Esophagus muscularis mucosa (tissue), 4 donors: ENCODE measurements around the gene SMIM35. TPM values are rescaled to one million over a fixed set of nuclear protein-coding genes. Genes with fewer than 3 reads are reported as not detected.

Experiments
- DNase-seq: peaks from one replicate; pipeline ENCODE4 v3.0.0-alpha.2; 2017; ENCODE audit errors: extremely low spot score
- H3K27ac ChIP-seq, 4 donors: fragments of 200-600 bp; sonication (generic); replicated peaks in 1 of 4; 1 replicate in 3 of 4; 2 replicates in 1 of 4; pipeline ENCODE4 v1.5.1; 2016 to 2019; ENCODE audit warnings: mild to moderate bottlenecking in 1 of 4
- H3K27me3 ChIP-seq, 4 donors: fragments of 200-600 bp; sonication (generic); one replicate each; pipeline versions ENCODE4 v1.5.1 to v1.6.0; 2016 to 2019
- H3K36me3 ChIP-seq, 4 donors: fragments of 200-600 bp; sonication (generic); one replicate each; pipeline ENCODE4 v1.5.1; 2016 to 2019
- H3K4me1 ChIP-seq, 4 donors: fragments of 200-600 bp; sonication (generic); one replicate each; pipeline ENCODE4 v1.5.1; 2016 to 2019
- H3K4me3 ChIP-seq, 4 donors: fragments of 200-600 bp; sonication (generic); 1 replicate in 2 of 4; 2 replicates in 2 of 4; pipeline ENCODE4 v1.5.1; 2016 to 2019; ENCODE audit warnings: mild to moderate bottlenecking in 4 of 4, moderate library complexity in 1 of 4
- H3K9me3 ChIP-seq, 4 donors: fragments of 200-600 bp; sonication (generic); 1 replicate in 3 of 4; 2 replicates in 1 of 4; pipeline ENCODE4 v1.5.1; 2016 to 2019
- EP300 ChIP-seq: sonication (generic); formaldehyde crosslinking; IDR thresholded peaks from one replicate; pipeline ENCODE4 v1.6.1; 2017; ENCODE audit warnings: antibody characterized with exemption
- POLR2A ChIP-seq: fragments of 450-650 bp; IDR thresholded peaks from one replicate; pipeline ENCODE4 v1.6.1; 2017; ENCODE audit warnings: antibody characterized with exemption, moderate library complexity, mild to moderate bottlenecking, low read depth
- POLR2AphosphoS5 ChIP-seq, 2 donors: sonication (generic); formaldehyde crosslinking; IDR thresholded peaks; one replicate each; pipeline ENCODE4 v1.6.1; 2017; ENCODE audit warnings: antibody characterized with exemption in 2 of 2
- WGBS: methylation state at CpG from one replicate; pipeline ENCODE4 v1.1.5; 2018; 5-methylcytosine and 5-hydroxymethylcytosine counted together
- intact Hi-C: fragments of 100-400 bp; cut with DNase I; formaldehyde crosslinking; loops from one replicate; pipeline ENCODE4 v1.15.1; 2023
- total RNA-seq, 4 donors: library from RNA; depleted of rRNA; stranded (reverse); fragments of >200 nt; gene quantifications; one replicate each; pipeline versions ENCODE4 v1.1.0 to v1.2.1, GENCODE V29; 2016
- TF ChIP-seq, protein P1 (sequence below), 3 experiments: fragments of 200-600 bp in 2 of 3; fragments of 450-650 bp in 1 of 3; sonication (generic) in 2 of 3; IDR thresholded peaks; one replicate each; pipeline ENCODE4 v1.5.1; 2017 to 2019; ENCODE audit warnings: antibody characterized with exemption in 3 of 3, mild to moderate bottlenecking in 2 of 3, moderate library complexity in 1 of 3

SMIM35 gene
- total RNA-seq, 4 donors from 2014 or later: not detected

- Histone ChIP-seq H3K27ac (no peak overlapping the region), H3K27me3 (peaks cover 0 to 4% (median under 1%) of the 10 kb centered on the region in 4 donors), H3K4me3 (no peak overlapping the region), H3K9me3 (no peaks in the 10 kb centered on the region), H3K4me1 (peaks cover 0 to 8% (median 0%) of the 10 kb centered on the region in 4 donors), H3K36me3 (no peaks in the 10 kb centered on the region)
- intact Hi-C loops: no loop called here
- no peak for DNase-seq
- TF ChIP-seq, protein P1, sequence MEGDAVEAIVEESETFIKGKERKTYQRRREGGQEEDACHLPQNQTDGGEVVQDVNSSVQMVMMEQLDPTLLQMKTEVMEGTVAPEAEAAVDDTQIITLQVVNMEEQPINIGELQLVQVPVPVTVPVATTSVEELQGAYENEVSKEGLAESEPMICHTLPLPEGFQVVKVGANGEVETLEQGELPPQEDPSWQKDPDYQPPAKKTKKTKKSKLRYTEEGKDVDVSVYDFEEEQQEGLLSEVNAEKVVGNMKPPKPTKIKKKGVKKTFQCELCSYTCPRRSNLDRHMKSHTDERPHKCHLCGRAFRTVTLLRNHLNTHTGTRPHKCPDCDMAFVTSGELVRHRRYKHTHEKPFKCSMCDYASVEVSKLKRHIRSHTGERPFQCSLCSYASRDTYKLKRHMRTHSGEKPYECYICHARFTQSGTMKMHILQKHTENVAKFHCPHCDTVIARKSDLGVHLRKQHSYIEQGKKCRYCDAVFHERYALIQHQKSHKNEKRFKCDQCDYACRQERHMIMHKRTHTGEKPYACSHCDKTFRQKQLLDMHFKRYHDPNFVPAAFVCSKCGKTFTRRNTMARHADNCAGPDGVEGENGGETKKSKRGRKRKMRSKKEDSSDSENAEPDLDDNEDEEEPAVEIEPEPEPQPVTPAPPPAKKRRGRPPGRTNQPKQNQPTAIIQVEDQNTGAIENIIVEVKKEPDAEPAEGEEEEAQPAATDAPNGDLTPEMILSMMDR (IDR thresholded peaks at IDR 0.05): no peak
- no peak for TF ChIP-seq POLR2AphosphoS5 (IDR thresholded peaks at IDR 0.05)
- no peak for TF ChIP-seq EP300
- TF ChIP-seq POLR2A: no peak
- WGBS: 41% methylated on average over 4 of the region's 4 CpGs
These were observed 41.5 kb upstream of the SMIM35 start for GRCh38 chr11:118128310-118128709.

DNA sequence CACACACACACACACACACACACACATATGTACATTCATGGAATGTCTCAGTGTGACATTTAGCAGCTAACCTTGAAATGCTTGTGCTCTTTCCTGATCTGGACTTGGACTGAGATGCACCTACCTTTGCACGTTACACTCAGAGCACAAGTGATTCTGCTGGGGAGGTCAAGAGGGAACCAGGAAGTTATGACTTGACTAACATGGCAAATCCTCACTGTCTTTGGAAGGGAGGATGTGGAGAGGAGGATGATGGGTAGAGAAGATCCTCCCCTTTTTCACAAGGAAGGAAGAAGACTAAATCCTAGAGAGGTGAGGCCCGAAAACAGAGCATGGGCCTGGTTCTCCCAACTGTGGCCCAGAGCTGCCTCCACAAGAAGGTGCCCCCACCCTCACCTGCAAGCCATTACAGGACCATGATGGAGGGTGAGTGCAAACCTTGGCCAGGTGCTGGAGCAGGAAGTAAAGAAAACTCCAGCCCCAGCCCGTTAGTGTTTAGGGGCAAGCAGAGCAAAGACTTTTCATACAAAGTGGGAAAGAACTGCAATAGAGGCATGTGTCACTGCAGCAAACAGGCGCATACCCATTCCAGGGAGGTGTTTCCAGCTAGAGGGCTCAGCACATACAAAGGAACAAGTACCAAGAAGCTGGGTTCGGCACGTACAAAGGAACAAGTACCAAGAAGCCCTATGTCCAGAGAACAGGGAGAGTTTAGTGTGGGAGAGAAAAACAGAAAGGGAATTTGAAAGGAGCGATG, 39.5 kb upstream of the SMIM35 start:
- intact Hi-C loops: no loop called here
- H3K4me3 ChIP-seq: no peak overlapping the region
- H3K36me3 ChIP-seq: no peaks in the 10 kb centered on the region
- WGBS: 89% methylated on average over 7 of the region's 7 CpGs
- no peak for TF ChIP-seq EP300
- TF ChIP-seq, protein P1 (IDR thresholded peaks at IDR 0.05): no peak
- TF ChIP-seq POLR2A: no peak
- TF ChIP-seq POLR2AphosphoS5 (IDR thresholded peaks at IDR 0.05): no peak
- H3K4me1 ChIP-seq: peaks cover 0 to 8% (median 0%) of the 10 kb centered on the region in 4 donors
- peaks cover 0 to 4% (median 0%) of the 10 kb centered on the region in 4 donors for H3K27me3 ChIP-seq
- DNase-seq: no peak
- no peaks in the 10 kb centered on the region for H3K9me3 ChIP-seq
- H3K27ac ChIP-seq: no peak overlapping the region

DNA sequence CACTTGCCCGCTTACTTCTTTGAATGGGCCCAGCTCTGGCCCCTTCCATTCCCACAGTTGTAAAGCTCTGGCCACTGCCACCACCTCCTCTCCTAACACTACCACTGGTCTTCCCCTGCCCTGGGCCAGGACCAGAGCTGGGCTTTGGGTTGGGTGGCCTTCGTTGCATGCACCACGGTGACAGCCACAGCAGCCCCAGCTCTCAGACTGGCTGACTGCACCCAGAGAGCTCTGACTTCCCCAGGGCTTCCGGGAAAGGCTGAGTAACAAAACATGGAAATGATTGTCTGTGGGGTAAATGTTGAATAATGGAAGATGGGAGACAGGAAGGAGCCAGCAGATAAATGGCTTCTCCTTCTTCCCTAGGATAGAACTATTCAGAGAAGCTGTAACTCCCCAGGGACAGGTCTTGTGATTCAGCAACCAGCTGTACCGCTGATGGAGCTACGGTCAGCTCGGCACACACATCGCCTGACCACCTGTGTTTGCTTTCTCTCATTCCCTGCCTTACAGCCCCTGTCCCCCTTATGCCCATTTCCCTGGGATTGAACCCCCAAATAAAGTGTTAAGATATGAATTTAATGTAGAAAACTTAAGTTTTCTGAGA, 38.3 kb upstream of the SMIM35 start:
- H3K27me3 ChIP-seq: peaks cover 0 to 4% (median 0%) of the 10 kb centered on the region in 4 donors
- no peaks in the 10 kb centered on the region for H3K36me3 ChIP-seq
- intact Hi-C loops: no loop called here
- H3K9me3 ChIP-seq: no peaks in the 10 kb centered on the region
- no peak for TF ChIP-seq POLR2A
- TF ChIP-seq, protein P1 (IDR thresholded peaks at IDR 0.05): no peak
- TF ChIP-seq POLR2AphosphoS5 (IDR thresholded peaks at IDR 0.05): no peak
- no peak for TF ChIP-seq EP300
- H3K27ac ChIP-seq: no peak overlapping the region
- no peak for DNase-seq
- peaks cover 0 to 8% (median 0%) of the 10 kb centered on the region in 4 donors for H3K4me1 ChIP-seq
- WGBS: 71% methylated on average over 8 of the region's 8 CpGs
- H3K4me3 ChIP-seq: no peak overlapping the region

DNA sequence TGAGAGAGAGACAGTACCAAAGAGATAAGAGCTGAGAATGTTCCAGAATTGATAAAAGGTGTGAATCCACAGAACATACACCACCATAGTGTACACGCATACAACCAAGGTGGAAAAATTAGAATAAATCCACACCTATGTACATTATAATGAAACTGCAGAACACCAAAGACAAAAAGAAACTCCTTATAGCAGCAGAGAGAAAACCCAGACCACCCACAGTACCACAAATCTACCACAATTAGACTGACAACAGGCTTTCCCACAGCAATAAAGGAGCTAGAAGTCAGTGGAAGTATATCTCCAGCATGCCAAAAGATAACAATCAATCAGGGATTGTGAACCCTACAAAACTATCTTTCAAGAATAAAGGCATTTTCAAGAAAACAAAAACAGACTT, 34.0 kb upstream of the SMIM35 start:
- intact Hi-C loops: no loop called here
- no peak for DNase-seq
- TF ChIP-seq POLR2AphosphoS5 (IDR thresholded peaks at IDR 0.05) (no peak), POLR2A (no peak), EP300 (no peak)
- TF ChIP-seq, protein P1 (IDR thresholded peaks at IDR 0.05): no peak
- Histone ChIP-seq H3K4me3 (no peak overlapping the region), H3K27ac (no peak overlapping the region), H3K4me1 (peaks cover 0 to 4% (median 0%) of the 10 kb centered on the region in 4 donors), H3K27me3 (peaks cover 0 to 5% (median 0%) of the 10 kb centered on the region in 4 donors), H3K9me3 (no peaks in the 10 kb centered on the region), H3K36me3 (no peaks in the 10 kb centered on the region)
- 92% methylated on average over 1 of the region's 1 CpG for WGBS
